OCI-LY7 (cell line): ENCODE results near the gene ACYP2. TPM values are rescaled to one million over a fixed set of nuclear protein-coding genes. Genes with fewer than 3 reads are reported as not detected.

Source experiments
- BruUV-seq: library from RNA; stranded (reverse); fragments of 400-500 nt; replicated peaks from 2 replicates; lab custom pipeline; 2021; lab: Mats Ljungman, UMichigan
- CTCF ChIA-PET: fragments of 300-600 bp; sonication (Branson Sonifier 250); formaldehyde crosslinking; loops from one replicate; lab custom pipeline; 2022; ENCODE audit warnings: antibody characterized with exemption; ENCODE audit not compliant: unreplicated experiment; lab: Charles Lee
- POLR2A ChIA-PET: fragments of 300-600 bp; sonication (Branson Sonifier 250); formaldehyde crosslinking; loops from one replicate; lab custom pipeline; 2022; ENCODE audit warnings: antibody characterized with exemption; lab: Charles Lee
- DNase-seq: peaks from one replicate; pipeline ENCODE4 v3.0.0-alpha.2; 2015; ENCODE audit warnings: low spot score
- H2AFZ ChIP-seq: fragments of 200-600 bp; sonication (generic), shearing (Covaris generic); 2 replicates; pipeline ENCODE4 v1.6.1; 2014; ENCODE audit warnings: mild to moderate bottlenecking, antibody characterized with exemption, low read length, moderate library complexity
- H3K27ac ChIP-seq: fragments of 200-600 bp; sonication (generic); 2 replicates; pipeline ENCODE4 v1.5.1; 2014; ENCODE audit warnings: mixed run types, low read depth, mild to moderate bottlenecking, moderate library complexity, low read length, inconsistent platforms; ENCODE audit not compliant: poor library complexity, severe bottlenecking
- H3K36me3 ChIP-seq: fragments of 200-600 bp; sonication (generic); 2 replicates; pipeline ENCODE4 v1.6.1; 2014; ENCODE audit warnings: mild to moderate bottlenecking, antibody characterized with exemption, low read length, moderate library complexity, mixed read lengths; ENCODE audit not compliant: insufficient read depth
- H3K4me1 ChIP-seq: fragments of 200-600 bp; sonication (generic); 2 replicates; pipeline ENCODE4 v1.5.1; 2014; ENCODE audit warnings: mild to moderate bottlenecking, low read length; ENCODE audit not compliant: insufficient read depth, poor library complexity, severe bottlenecking
- H3K4me2 ChIP-seq: fragments of 200-600 bp; sonication (generic); 2 replicates; pipeline ENCODE4 v1.6.1; 2014; ENCODE audit warnings: mild to moderate bottlenecking, low read length
- H3K4me3 ChIP-seq: fragments of 200-600 bp; sonication (generic); 2 replicates; pipeline ENCODE4 v1.5.1; 2014; ENCODE audit warnings: mild to moderate bottlenecking, low read depth, low read length; ENCODE audit not compliant: poor library complexity, severe bottlenecking
- H3K79me2 ChIP-seq: fragments of 200-600 bp; sonication (generic); 2 replicates; pipeline ENCODE4 v1.6.1; 2016; ENCODE audit warnings: low read depth, mild to moderate bottlenecking, low read length, moderate library complexity, mixed read lengths; ENCODE audit not compliant: insufficient read depth
- H3K9me2 ChIP-seq: fragments of 200-600 bp; sonication (generic); 2 replicates; pipeline ENCODE4 v1.6.1; 2016; ENCODE audit warnings: mild to moderate bottlenecking, low read length, mixed read lengths; ENCODE audit not compliant: insufficient read depth
- H3K9me3 ChIP-seq: fragments of 200-600 bp; sonication (generic); 2 replicates; pipeline ENCODE4 v1.6.1; 2014; ENCODE audit warnings: mild to moderate bottlenecking, mixed run types, low read length, mixed read lengths
- H4K20me1 ChIP-seq: fragments of 200-600 bp; sonication (generic); 2 replicates; pipeline ENCODE4 v1.6.1; 2014; ENCODE audit warnings: mild to moderate bottlenecking, antibody characterized with exemption, low read length, moderate library complexity, mixed read lengths; ENCODE audit not compliant: insufficient read depth
- CTCF ChIP-seq: fragments of 200-600 bp; sonication (generic); conservative IDR thresholded peaks from 2 replicates; pipeline ENCODE4 v1.5.1; 2014; ENCODE audit warnings: mild to moderate bottlenecking, antibody characterized with exemption, low read length, moderate library complexity, mixed read lengths
- EZH2phosphoT487 ChIP-seq: fragments of 200-600 bp; sonication (generic); IDR thresholded peaks from 2 replicates; pipeline ENCODE4 v1.6.1; 2018; ENCODE audit warnings: low read depth, borderline replicate concordance, mild to moderate bottlenecking, mixed run types, antibody characterized with exemption, low read length, moderate library complexity, mixed read lengths
- intact Hi-C: fragments of 100-400 bp; cut with micrococcal nuclease; formaldehyde crosslinking; loops from one replicate; pipeline ENCODE4 v1.10.0; 2022; ENCODE audit not compliant: unreplicated experiment
- total RNA-seq, 2 experiments: library from RNA; depleted of rRNA in 1 of 2; stranded (reverse); fragments of >200 nt in 1 of 2; shearing (Covaris generic) in 1 of 2; gene quantifications; 2 replicates each; pipeline ENCODE4 v1.2.3, GENCODE V29; 2014 to 2022

The ACYP2 gene
- total RNA-seq, 2 experiments from 2014 or later = 18.7 to 20.6 TPM

DNA sequence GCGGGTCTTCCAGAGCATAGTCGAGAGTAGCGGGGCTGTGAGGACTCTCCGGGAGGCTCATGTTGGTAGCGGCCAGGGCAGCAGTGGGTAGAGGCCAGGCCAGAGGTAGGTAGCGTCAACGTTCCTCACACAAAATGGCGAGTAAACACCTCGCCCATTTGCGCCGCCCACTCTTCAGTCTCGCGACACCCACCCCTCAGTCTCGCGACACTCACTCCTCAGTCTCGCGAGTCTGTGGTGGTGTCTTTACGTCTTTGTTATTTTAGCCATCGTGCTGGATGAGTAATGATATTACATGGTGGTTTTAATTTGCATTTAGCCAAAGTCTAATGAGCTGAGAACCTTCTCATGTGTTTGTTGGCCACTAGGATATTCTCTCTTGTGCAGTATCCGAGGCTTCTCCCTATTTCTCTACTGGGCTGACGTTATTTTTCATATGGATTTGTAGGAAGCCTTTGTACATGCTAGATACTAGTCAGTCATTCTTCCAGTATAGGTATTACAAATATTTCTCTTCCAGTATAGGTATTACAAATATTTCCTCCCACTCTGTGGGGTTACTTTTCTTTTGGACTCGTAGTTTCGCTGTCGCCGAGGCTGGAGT, 140.8 kb downstream of the ACYP2 start, which contains the start of gene TSPYL6:
TSPYL6 (minus strand) TSS at position 139 of the 604 bp plus-strand sequence; CDS start at position 61, 78 bp downstream.
- no peak for DNase-seq
- Histone ChIP-seq H3K9me2 (no peaks in the 10 kb centered on the region), H3K4me1 (no peaks in the 10 kb centered on the region), H3K4me3 (no peak within 1 kb of the TSS), H2AFZ (no peak within 1 kb of the TSS), H3K79me2 (no peaks in the 10 kb centered on the region), H3K27ac (no peak within 1 kb of the TSS), H3K4me2 (no peak within 1 kb of the TSS), H3K36me3 (no peaks in the 10 kb centered on the region), H3K9me3 (no peaks in the 10 kb centered on the region), H4K20me1 (no peaks in the 10 kb centered on the region)
- intact Hi-C loops = no loop called here
- no peak for TF ChIP-seq EZH2phosphoT487
- no peak for TF ChIP-seq CTCF
- CTCF ChIA-PET = no interaction called here
- POLR2A ChIA-PET = no interaction called here
- no TSS peak for BruUV-seq

- POLR2A ChIA-PET = no interaction called here
Measured at GRCh38 chr2:54258166-54258565, 142.8 kb downstream of the ACYP2 start.

More at GRCh38 chr2:54258166-54258565, 142.8 kb downstream of the ACYP2 start:
- no peak overlapping the region for H3K4me2 ChIP-seq
- DNase-seq = no peak
- H3K79me2 ChIP-seq = no peaks in the 10 kb centered on the region
- no TSS peak for BruUV-seq
- H3K36me3 ChIP-seq = no peaks in the 10 kb centered on the region
- intact Hi-C loops = no loop called here
- H3K4me1 ChIP-seq = no peaks in the 10 kb centered on the region
- H4K20me1 ChIP-seq = no peaks in the 10 kb centered on the region
- TF ChIP-seq EZH2phosphoT487 (no peak), CTCF (no peak)
- no peak overlapping the region for H3K27ac ChIP-seq
- no peaks in the 10 kb centered on the region for H3K9me2 ChIP-seq
- CTCF ChIA-PET = no interaction called here
- H3K9me3 ChIP-seq = no peaks in the 10 kb centered on the region
- no peak overlapping the region for H2AFZ ChIP-seq
- no peak overlapping the region for H3K4me3 ChIP-seq
